HCT116 (cell line): Measurements from ENCODE around the gene ICOS.

ENCODE experiments used
- CTCF ChIP-seq, 3 experiments: fragments of 200-600 bp in 1 of 3; sonication (generic) in 1 of 3; IDR thresholded peaks in 2 of 3; conservative IDR thresholded peaks in 1 of 3; 2 replicates each; pipeline ENCODE4 v1.5.1; 2012 to 2017; ENCODE audit warnings: low read depth in 2 of 3, low read length in 2 of 3, antibody characterized with exemption in 1 of 3, borderline replicate concordance in 1 of 3, control low read depth in 1 of 3, mild to moderate bottlenecking in 1 of 3, mixed read lengths in 1 of 3, mixed run types in 1 of 3, moderate library complexity in 1 of 3; ENCODE audit not compliant: insufficient read depth in 1 of 3
- EZH2 ChIP-seq: fragments of 200-600 bp; sonication (generic); IDR thresholded peaks from 2 replicates; pipeline ENCODE4 v1.6.1; 2017; ENCODE audit warnings: antibody characterized with exemption, mixed run types
- ZFX ChIP-seq: fragments of 450-650 bp; IDR thresholded peaks from 2 replicates; pipeline ENCODE4 v1.6.1; 2017
- TF ChIP-seq, protein P1 (sequence below): IDR thresholded peaks from 2 replicates; pipeline ENCODE4 v1.6.1; 2012

GRCh38 chr2:203918839-203919238 lies 17.7 kb upstream of the ICOS start:
- TF ChIP-seq CTCF (IDR thresholded peaks at IDR 0.05 in 2 of 3, conservative IDR thresholded peaks at IDR 0.05 in 1 of 3; ENCODE audit: borderline replicate concordance in 1 of 3, insufficient read depth in 1 of 3, low read depth in 2 of 3, low read length in 2 of 3) (no peak), ZFX (no peak), EZH2 (no peak)
- TF ChIP-seq, protein P1, sequence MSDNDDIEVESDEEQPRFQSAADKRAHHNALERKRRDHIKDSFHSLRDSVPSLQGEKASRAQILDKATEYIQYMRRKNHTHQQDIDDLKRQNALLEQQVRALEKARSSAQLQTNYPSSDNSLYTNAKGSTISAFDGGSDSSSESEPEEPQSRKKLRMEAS = no peak
